HEK293T (cell line): Measurements from ENCODE around the gene HMMR.

Experiments
- CTCF ChIA-PET: fragments of 350-600 bp; formaldehyde crosslinking; extraction: SDS; loops from one replicate; lab custom pipeline; 2021; ENCODE audit warnings: antibody characterized with exemption, inconsistent platforms; lab: Yijun Ruan, JAX
- POLR2A ChIA-PET: fragments of 350-600 bp; formaldehyde crosslinking; extraction: SDS; loops from one replicate; lab custom pipeline; 2020; ENCODE audit warnings: antibody characterized with exemption, inconsistent platforms; lab: Yijun Ruan, JAX
- DNase-seq: peaks from one replicate; pipeline ENCODE4 v3.0.0; 2012; ENCODE audit warnings: mixed read lengths; ENCODE audit errors: extremely low spot score
- ARNT ChIP-seq: fragments of 450-650 bp; IDR thresholded peaks from 2 replicates; pipeline ENCODE4 v1.6.1; 2017; ENCODE audit warnings: mild to moderate bottlenecking
- BHLHE40 ChIP-seq: fragments of 450-650 bp; IDR thresholded peaks from 2 replicates; pipeline ENCODE4 v1.6.1; 2016; ENCODE audit warnings: mild to moderate bottlenecking, moderate library complexity, borderline replicate concordance
- CTBP1 ChIP-seq: fragments of 450-650 bp; IDR thresholded peaks from 2 replicates; pipeline ENCODE4 v1.6.1; 2016; ENCODE audit warnings: borderline replicate concordance
- ELF4 ChIP-seq: fragments of 450-650 bp; IDR thresholded peaks from 2 replicates; pipeline ENCODE4 v1.6.1; 2017; ENCODE audit warnings: antibody characterized with exemption
- FOXA1 ChIP-seq: fragments of 450-650 bp; IDR thresholded peaks from 2 replicates; pipeline ENCODE4 v1.6.1; 2016; ENCODE audit warnings: mild to moderate bottlenecking
- FOXK2 ChIP-seq: fragments of 450-650 bp; IDR thresholded peaks from 2 replicates; pipeline ENCODE4 v1.6.1; 2016; ENCODE audit warnings: mild to moderate bottlenecking
- FOXM1 ChIP-seq: fragments of 450-650 bp; IDR thresholded peaks from 2 replicates; pipeline ENCODE4 v1.6.1; 2017; ENCODE audit warnings: mild to moderate bottlenecking, borderline replicate concordance
- HDGF ChIP-seq: fragments of 450-650 bp; IDR thresholded peaks from 2 replicates; pipeline ENCODE4 v1.6.1; 2017; ENCODE audit warnings: antibody characterized with exemption, borderline replicate concordance
- L3MBTL2 ChIP-seq: fragments of 450-650 bp; conservative IDR thresholded peaks from 2 replicates; pipeline ENCODE4 v1.6.1; 2016; ENCODE audit warnings: mild to moderate bottlenecking
- LEF1 ChIP-seq: fragments of 450-650 bp; IDR thresholded peaks from 2 replicates; pipeline ENCODE4 v1.6.1; 2017; ENCODE audit warnings: mild to moderate bottlenecking, borderline replicate concordance
- NFRKB ChIP-seq: fragments of 450-650 bp; IDR thresholded peaks from 2 replicates; pipeline ENCODE4 v1.6.1; 2016; ENCODE audit warnings: mild to moderate bottlenecking, moderate library complexity
- SP1 ChIP-seq: fragments of 450-650 bp; IDR thresholded peaks from 2 replicates; pipeline ENCODE4 v1.6.1; 2017
- SUZ12 ChIP-seq: fragments of 450-650 bp; IDR thresholded peaks from 2 replicates; pipeline ENCODE4 v1.6.1; 2016; ENCODE audit warnings: mild to moderate bottlenecking
- TARDBP ChIP-seq: fragments of 450-650 bp; IDR thresholded peaks from 2 replicates; pipeline ENCODE4 v1.6.1; 2016
- ZNF384 ChIP-seq: fragments of 450-650 bp; IDR thresholded peaks from 2 replicates; pipeline ENCODE4 v1.6.1; 2016
- TF ChIP-seq, protein P1 (sequence below): fragments of 450-650 bp; IDR thresholded peaks from 2 replicates; pipeline ENCODE4 v1.6.1; 2016

Gene HMMR

DNA sequence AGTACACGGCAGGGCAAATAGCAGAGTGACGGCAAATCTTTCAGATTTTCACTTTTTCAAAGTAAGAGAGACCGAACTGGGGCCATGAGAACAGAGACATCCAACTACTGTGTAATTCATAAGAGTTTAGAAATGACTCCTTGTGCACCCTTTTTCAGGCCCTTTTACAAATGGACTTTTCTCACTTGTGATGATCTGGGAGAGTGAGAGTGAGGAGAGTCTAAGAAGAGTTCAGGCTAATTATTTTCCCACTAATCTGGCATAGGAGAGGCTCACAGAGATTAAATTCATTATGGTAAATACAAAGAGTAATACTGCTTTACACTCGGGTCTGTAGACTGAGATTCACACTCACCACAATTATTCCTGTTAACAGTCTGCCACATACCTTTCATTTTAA, 23.9 kb upstream of the HMMR start:
- TF ChIP-seq, protein P1, sequence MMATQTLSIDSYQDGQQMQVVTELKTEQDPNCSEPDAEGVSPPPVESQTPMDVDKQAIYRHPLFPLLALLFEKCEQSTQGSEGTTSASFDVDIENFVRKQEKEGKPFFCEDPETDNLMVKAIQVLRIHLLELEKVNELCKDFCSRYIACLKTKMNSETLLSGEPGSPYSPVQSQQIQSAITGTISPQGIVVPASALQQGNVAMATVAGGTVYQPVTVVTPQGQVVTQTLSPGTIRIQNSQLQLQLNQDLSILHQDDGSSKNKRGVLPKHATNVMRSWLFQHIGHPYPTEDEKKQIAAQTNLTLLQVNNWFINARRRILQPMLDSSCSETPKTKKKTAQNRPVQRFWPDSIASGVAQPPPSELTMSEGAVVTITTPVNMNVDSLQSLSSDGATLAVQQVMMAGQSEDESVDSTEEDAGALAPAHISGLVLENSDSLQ, result no peak
- TF ChIP-seq FOXA1 (no peak), SUZ12 (no peak), ELF4 (no peak), CTBP1 (no peak), FOXM1 (no peak), LEF1 (no peak), ZNF384 (no peak), NFRKB (no peak), L3MBTL2 (no peak), HDGF (no peak), ARNT (no peak), FOXK2 (no peak), BHLHE40 (no peak), SP1 (no peak), TARDBP (no peak)
- no peak for DNase-seq
- ChIA-PET CTCF (no interaction called here), POLR2A (interaction anchor here (1.0 kb wide), 1 partner anchor 24 kb away, joined by 3 read pairs; the partner anchor contains the start of genes HMMR and NUDCD2)

GRCh38 chr5:163437011-163437308, 23.5 kb upstream of the HMMR start:
- no peak for DNase-seq
- POLR2A ChIA-PET, result interaction anchor here (1.0 to 7.3 kb wide), 5 partner anchors 22 to 72 kb away, joined by 3 to 129 read pairs (median 6); partner anchors contain the start of genes HMMR, MAT2B and NUDCD2
- CTCF ChIA-PET, result no interaction called here
- TF ChIP-seq HDGF (no peak), BHLHE40 (no peak), L3MBTL2 (no peak), SP1 (no peak), ZNF384 (no peak), TARDBP (no peak), FOXK2 (no peak), FOXM1 (no peak), CTBP1 (no peak), LEF1 (no peak), ELF4 (no peak), SUZ12 (no peak), NFRKB (no peak), ARNT (no peak), FOXA1 (no peak)
- TF ChIP-seq, protein P1, result no peak

DNA sequence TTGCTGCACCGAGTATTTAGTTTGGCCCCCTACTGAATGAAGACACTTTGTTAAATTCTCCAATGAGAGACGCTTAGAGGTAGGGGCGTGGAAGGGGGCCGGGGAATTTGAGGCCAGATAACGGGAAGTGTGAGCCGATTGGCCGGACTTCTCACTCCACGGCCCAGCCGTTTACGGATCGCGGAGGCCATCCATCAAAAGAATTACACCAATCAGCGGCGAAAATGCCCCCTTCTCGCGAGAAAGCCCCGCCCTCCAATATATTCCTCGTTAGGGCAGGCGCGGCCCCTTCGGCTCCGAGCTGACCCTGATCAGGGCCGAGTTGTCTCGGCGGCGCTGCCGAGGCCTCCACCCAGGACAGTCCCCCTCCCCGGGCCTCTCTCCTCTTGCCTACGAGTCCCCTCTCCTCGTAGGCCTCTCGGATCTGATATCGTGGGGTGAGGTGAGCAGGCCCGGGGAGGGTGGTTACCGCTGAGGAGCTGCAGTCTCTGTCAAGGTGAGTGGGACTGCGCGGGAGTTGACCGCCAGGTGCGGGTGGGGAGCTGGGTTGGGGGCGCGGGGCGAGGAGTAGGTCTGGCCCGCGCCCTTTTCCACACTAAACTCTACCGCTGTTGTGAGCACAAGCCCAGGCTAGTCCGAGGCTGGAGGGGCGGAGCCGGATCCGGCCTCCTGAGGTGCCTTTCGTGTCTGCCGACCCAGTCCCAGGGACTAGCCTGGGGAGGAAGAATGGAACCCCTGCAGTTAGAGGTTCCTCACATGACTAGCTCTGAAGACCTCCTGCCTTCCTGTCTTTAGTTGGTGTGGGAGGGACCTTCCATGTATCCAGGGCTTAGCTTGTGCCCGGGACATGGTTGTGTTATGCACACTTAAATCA, 22.9 kb upstream of the HMMR start, which contains the start of gene CCNG1:
Gene CCNG1, plus strand, starts transcription at position 287 of the 874 bp plus-strand sequence. CDS start 1,662 bp downstream, outside the sequence.
- TF ChIP-seq ARNT, result peak; percentile 66
- no peak for TF ChIP-seq TARDBP
- TF ChIP-seq FOXK2, result no peak
- TF ChIP-seq, protein P1, result peak; percentile 99
- TF ChIP-seq L3MBTL2, result peak; percentile 47; the same call in 1 of the 2 replicates
- ChIA-PET CTCF (interaction anchor here (0.6 to 0.9 kb wide), 2 partner anchors 21 to 1655 kb away, joined by 3 read pairs; no protein-coding TSS in a partner anchor), POLR2A (interaction anchor here (0.6 to 7.3 kb wide), 6 partner anchors 21 to 72 kb away, joined by 3 to 129 read pairs (median 5); partner anchors contain the start of genes HMMR, MAT2B and NUDCD2)
- peak; percentile 90 for DNase-seq

DNA sequence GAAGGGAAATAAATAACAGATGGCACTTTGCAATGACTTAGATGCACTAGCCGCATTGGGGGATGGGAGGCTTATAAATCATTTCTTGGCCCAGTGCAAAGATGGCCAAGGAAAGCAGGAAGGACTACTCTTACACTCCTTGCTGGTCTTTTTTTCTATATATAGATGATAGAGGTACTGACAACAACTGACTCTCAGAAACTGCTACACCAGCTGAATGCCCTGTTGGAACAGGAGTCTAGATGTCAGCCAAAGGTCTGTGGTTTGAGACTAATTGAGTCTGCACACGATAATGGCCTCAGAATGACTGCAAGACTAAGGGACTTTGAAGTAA, 21.4 kb upstream of the HMMR start:
- POLR2A ChIA-PET, result interaction anchor here (2.2 to 7.3 kb wide), 2 partner anchors 20 to 66 kb away, joined by 6 to 129 read pairs; partner anchors contain the start of genes HMMR, MAT2B and NUDCD2
- DNase-seq, result no peak
- TF ChIP-seq FOXK2 (no peak), CTBP1 (no peak), SP1 (no peak), ELF4 (no peak)
- TF ChIP-seq, protein P1, result peak; percentile 59
- CTCF ChIA-PET, result no interaction called here

- POLR2A ChIA-PET, result interaction anchor here (0.5 to 7.3 kb wide), 2 partner anchors 18 to 59 kb away, joined by 3 to 129 read pairs; partner anchors contain the start of genes HMMR and NUDCD2
- DNase-seq, result no peak
Measured at GRCh38 chr5:163440954-163441353, 19.5 kb upstream of the HMMR start.

More at GRCh38 chr5:163440954-163441353, 19.5 kb upstream of the HMMR start:
- CTCF ChIA-PET, result no interaction called here
- no peak for TF ChIP-seq FOXM1
- no peak for TF ChIP-seq L3MBTL2
- no peak for TF ChIP-seq SP1
- TF ChIP-seq FOXK2, result no peak
